Gastrocnemius medialis (tissue), 4 donors: ENCODE measurements around the gene ABHD13. TPM values are rescaled to one million over a fixed set of nuclear protein-coding genes. Genes with fewer than 3 reads are reported as not detected.

Source experiments
- ATAC-seq, 2 donors: fragments of 150-250 bp; one replicate each; pipeline ENCODE4 v1.9.1; 2016
- DNase-seq, 2 donors: peaks; one replicate each; pipeline ENCODE4 v3.0.0-alpha.2; 2019
- H3K27ac ChIP-seq, 4 donors: fragments of 200-600 bp; sonication (generic); 1 replicate in 1 of 4; 2 replicates in 3 of 4; pipeline ENCODE4 v1.5.1; 2016 to 2018; ENCODE audit warnings: mild to moderate bottlenecking in 2 of 4, moderate library complexity in 1 of 4
- H3K27me3 ChIP-seq, 3 donors: fragments of 200-600 bp; sonication (generic) in 2 of 3; 1 replicate in 1 of 3; 2 replicates in 2 of 3; pipeline versions ENCODE4 v1.5.1 to v1.6.0; 2016 to 2019; ENCODE audit warnings: mild to moderate bottlenecking in 1 of 3, moderate library complexity in 1 of 3
- H3K36me3 ChIP-seq, 2 donors: fragments of 200-600 bp; sonication (generic) in 1 of 2; one replicate each; pipeline ENCODE4 v1.5.1; 2017 to 2018
- H3K4me1 ChIP-seq, 2 donors: fragments of 200-600 bp; sonication (generic) in 1 of 2; one replicate each; pipeline ENCODE4 v1.5.1; 2016 to 2017; ENCODE audit warnings: mild to moderate bottlenecking in 2 of 2
- H3K4me3 ChIP-seq, 4 donors: fragments of 200-600 bp; sonication (generic) in 3 of 4; 1 replicate in 1 of 4; 2 replicates in 3 of 4; pipeline ENCODE4 v1.5.1; 2016 to 2019; ENCODE audit warnings: mild to moderate bottlenecking in 2 of 4
- H3K9me3 ChIP-seq, 3 donors: fragments of 200-600 bp; sonication (generic) in 2 of 3; 1 replicate in 1 of 3; 2 replicates in 2 of 3; pipeline ENCODE4 v1.5.1; 2016 to 2019
- CTCF ChIP-seq, 5 experiments: fragments of 450-650 bp in 3 of 5; fragments of 200-600 bp in 2 of 5; sonication (generic) in 2 of 5; IDR thresholded peaks in 4 of 5; conservative IDR thresholded peaks in 1 of 5; 1 replicate in 4 of 5; 2 replicates in 1 of 5; pipeline ENCODE4 v1.5.1; 2016 to 2019; ENCODE audit warnings: antibody characterized with exemption in 5 of 5, mild to moderate bottlenecking in 3 of 5, moderate library complexity in 3 of 5
- POLR2A ChIP-seq, 2 donors: fragments of 450-650 bp; IDR thresholded peaks; one replicate each; pipeline ENCODE4 v1.6.1; 2017; ENCODE audit warnings: antibody characterized with exemption in 2 of 2, mild to moderate bottlenecking in 2 of 2, moderate library complexity in 2 of 2
- in situ Hi-C, 4 donors: fragments of 200-750 bp; cut with MboI; loops; one replicate each; pipeline versions ENCODE4 v1.15.0 to v1.8.0; 2017; ENCODE audit warnings: low sequenced_read_pairs in 4 of 4
- intact Hi-C: fragments of 100-400 bp; cut with DNase I; formaldehyde crosslinking; loops from one replicate; pipeline ENCODE4 v1.15.1; 2023; ENCODE audit warnings: low total_unique reads
- total RNA-seq, 4 donors: library from RNA; depleted of rRNA; stranded (reverse); fragments of >200 nt; gene quantifications; one replicate each; pipeline versions ENCODE4 v1.1.0 to v1.2.3, GENCODE V29; 2016

ABHD13 gene
- total RNA-seq, 4 donors from 2014 or later, result 4.8 to 15.5 (median 6.9) TPM

GRCh38 chr13:108195146-108195545 lies 23.0 kb upstream of the ABHD13 start:
- intact Hi-C loops, result no loop called here
- in situ Hi-C loops, result no loop called here
- H3K4me3 ChIP-seq, result no peak overlapping the region
- no peaks in the 10 kb centered on the region for H3K36me3 ChIP-seq
- no peak overlapping the region for H3K27ac ChIP-seq
- TF ChIP-seq POLR2A (IDR thresholded peaks at IDR 0.05) (no peak), CTCF (IDR thresholded peaks at IDR 0.05 in 4 of 5, conservative IDR thresholded peaks at IDR 0.05 in 1 of 5) (no peak)
- H3K27me3 ChIP-seq, result no peaks in the 10 kb centered on the region
- peaks cover 0 to 3% of the 10 kb centered on the region in 2 donors for H3K4me1 ChIP-seq
- H3K9me3 ChIP-seq, result no peaks in the 10 kb centered on the region
- ATAC-seq (no peak), DNase-seq (no peak)

- Histone ChIP-seq H3K36me3 (no peaks in the 10 kb centered on the region), H3K27ac (no peak overlapping the region), H3K9me3 (no peaks in the 10 kb centered on the region), H3K4me3 (no peak overlapping the region), H3K27me3 (no peaks in the 10 kb centered on the region), H3K4me1 (peaks cover 0 to 3% of the 10 kb centered on the region in 2 donors)
- no peak for DNase-seq
- no peak for ATAC-seq
- TF ChIP-seq CTCF (IDR thresholded peaks at IDR 0.05 in 4 of 5, conservative IDR thresholded peaks at IDR 0.05 in 1 of 5) (no peak), POLR2A (IDR thresholded peaks at IDR 0.05) (no peak)
- intact Hi-C loops, result no loop called here
- in situ Hi-C loops, result no loop called here
These were observed 22.3 kb upstream of the ABHD13 start for GRCh38 chr13:108195861-108196260.

DNA sequence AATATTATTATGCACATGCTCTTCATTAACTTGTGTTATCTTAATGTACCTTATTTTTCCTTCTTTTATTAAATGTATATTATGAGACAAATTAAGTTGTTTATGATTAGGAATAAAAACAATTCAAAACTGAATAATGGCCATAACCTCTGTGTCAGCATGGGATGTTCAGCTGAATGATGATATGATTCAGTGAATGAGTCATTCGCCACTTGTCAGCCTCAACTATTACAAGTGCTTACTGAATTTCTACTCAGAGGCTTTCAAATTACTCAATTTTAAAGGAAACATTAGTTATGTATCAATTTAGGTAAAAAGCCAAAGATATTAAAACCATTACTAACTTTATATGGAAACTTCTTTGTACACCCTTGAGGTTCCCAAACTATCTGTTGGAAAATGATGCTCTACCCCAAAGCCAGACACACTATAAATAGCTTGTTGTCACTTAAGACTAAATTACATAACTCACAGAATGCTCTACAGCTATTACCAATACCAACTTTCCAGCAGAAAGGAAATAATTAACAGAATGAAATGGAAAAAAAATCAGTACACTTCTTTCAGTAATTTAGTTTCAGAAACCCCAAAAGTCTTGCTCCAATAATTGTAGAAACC lies 17.3 kb upstream of the ABHD13 start:
- no peak overlapping the region for H3K4me3 ChIP-seq
- no peaks in the 10 kb centered on the region for H3K9me3 ChIP-seq
- intact Hi-C loops (no loop called here), in situ Hi-C loops (loop anchor here in 1 of 4 donors (25.0 kb wide), 2 partner anchors 1586 to 1639 kb away; partner anchors contain the start of genes ARGLU1 and IRS2)
- DNase-seq, result no peak
- peaks cover 0 to 8% of the 10 kb centered on the region in 2 donors for H3K4me1 ChIP-seq
- H3K36me3 ChIP-seq, result no peaks in the 10 kb centered on the region
- no peak overlapping the region for H3K27ac ChIP-seq
- ATAC-seq, result no peak
- no peaks in the 10 kb centered on the region for H3K27me3 ChIP-seq
- no peak for TF ChIP-seq CTCF (IDR thresholded peaks at IDR 0.05 in 4 of 5, conservative IDR thresholded peaks at IDR 0.05 in 1 of 5)
- no peak for TF ChIP-seq POLR2A (IDR thresholded peaks at IDR 0.05)

GRCh38 chr13:108210551-108210950 lies 7.6 kb upstream of the ABHD13 start:
- peaks cover 0 to 26% of the 10 kb centered on the region in 2 donors for H3K36me3 ChIP-seq
- H3K27ac ChIP-seq, result no peak overlapping the region
- intact Hi-C loops, result loop anchor here (10.0 kb wide), 1 partner anchor 1574 kb away; the partner anchor contains the start of gene IRS2
- in situ Hi-C loops, result loop anchor here in 1 of 4 donors (25.0 kb wide), 2 partner anchors 1577 to 1648 kb away; partner anchors contain the start of genes ARGLU1 and IRS2
- TF ChIP-seq CTCF (IDR thresholded peaks at IDR 0.05 in 4 of 5, conservative IDR thresholded peaks at IDR 0.05 in 1 of 5) (no peak), POLR2A (IDR thresholded peaks at IDR 0.05) (no peak)
- H3K4me1 ChIP-seq, result peaks cover 7 to 9% of the 10 kb centered on the region in 2 donors
- H3K4me3 ChIP-seq, result no peak overlapping the region
- no peak for DNase-seq
- no peaks in the 10 kb centered on the region for H3K27me3 ChIP-seq
- ATAC-seq, result no peak
- H3K9me3 ChIP-seq, result no peaks in the 10 kb centered on the region
